Loucy (cell line): ENCODE measurements around the gene TBL1X.

Experiments
- EZH2phosphoT487 ChIP-seq: fragments of 200-600 bp; IDR thresholded peaks from 2 replicates; pipeline ENCODE4 v1.6.1; 2018; ENCODE audit warnings: antibody characterized with exemption, mild to moderate bottlenecking, moderate library complexity, borderline replicate concordance
- TF ChIP-seq, protein P1 (sequence below): fragments of 200-600 bp; sonication (generic); conservative IDR thresholded peaks from 2 replicates; pipeline ENCODE4 v1.5.1; 2014; ENCODE audit warnings: mild to moderate bottlenecking, antibody characterized with exemption, low read length

GRCh38 chrX:9644335-9644734 lies 179.5 kb downstream of the TBL1X start:
- TF ChIP-seq, protein P1, sequence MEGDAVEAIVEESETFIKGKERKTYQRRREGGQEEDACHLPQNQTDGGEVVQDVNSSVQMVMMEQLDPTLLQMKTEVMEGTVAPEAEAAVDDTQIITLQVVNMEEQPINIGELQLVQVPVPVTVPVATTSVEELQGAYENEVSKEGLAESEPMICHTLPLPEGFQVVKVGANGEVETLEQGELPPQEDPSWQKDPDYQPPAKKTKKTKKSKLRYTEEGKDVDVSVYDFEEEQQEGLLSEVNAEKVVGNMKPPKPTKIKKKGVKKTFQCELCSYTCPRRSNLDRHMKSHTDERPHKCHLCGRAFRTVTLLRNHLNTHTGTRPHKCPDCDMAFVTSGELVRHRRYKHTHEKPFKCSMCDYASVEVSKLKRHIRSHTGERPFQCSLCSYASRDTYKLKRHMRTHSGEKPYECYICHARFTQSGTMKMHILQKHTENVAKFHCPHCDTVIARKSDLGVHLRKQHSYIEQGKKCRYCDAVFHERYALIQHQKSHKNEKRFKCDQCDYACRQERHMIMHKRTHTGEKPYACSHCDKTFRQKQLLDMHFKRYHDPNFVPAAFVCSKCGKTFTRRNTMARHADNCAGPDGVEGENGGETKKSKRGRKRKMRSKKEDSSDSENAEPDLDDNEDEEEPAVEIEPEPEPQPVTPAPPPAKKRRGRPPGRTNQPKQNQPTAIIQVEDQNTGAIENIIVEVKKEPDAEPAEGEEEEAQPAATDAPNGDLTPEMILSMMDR: no peak
- no peak for TF ChIP-seq EZH2phosphoT487
